Colonic mucosa (tissue), 4 donors: ENCODE results near the gene SEMA5B. TPM values are rescaled to one million over a fixed set of nuclear protein-coding genes. Genes with fewer than 3 reads are reported as not detected.

Experiments
- DNase-seq: peaks from one replicate; pipeline ENCODE4 v3.0.0-alpha.2; 2020
- H3K27ac ChIP-seq: fragments of 200-600 bp; one replicate; pipeline ENCODE4 v1.8.0; 2021
- H3K27me3 ChIP-seq: fragments of 200-600 bp; one replicate; pipeline ENCODE4 v1.8.0; 2021
- H3K36me3 ChIP-seq: fragments of 200-600 bp; one replicate; pipeline ENCODE4 v1.8.0; 2021
- H3K4me1 ChIP-seq: fragments of 200-600 bp; one replicate; pipeline ENCODE4 v1.8.0; 2021; ENCODE audit warnings: mild to moderate bottlenecking
- H3K4me3 ChIP-seq: fragments of 200-600 bp; one replicate; pipeline ENCODE4 v1.8.0; 2021
- H3K9ac ChIP-seq, 2 donors: one replicate each; pipeline ENCODE4 v1.7.0; 2013; ENCODE audit warnings: control low read depth in 2 of 2, low read depth in 2 of 2, low read length in 2 of 2
- H3K9me3 ChIP-seq: fragments of 200-600 bp; one replicate; pipeline ENCODE4 v1.8.0; 2021
- intact Hi-C: fragments of 100-400 bp; cut with DNase I; formaldehyde crosslinking; loops from one replicate; pipeline ENCODE4 v1.14.1; 2022
- total RNA-seq, 2 donors: library from RNA; stranded (reverse); fragmentation: NEBNext Ultra II Directional in 1 of 2; extraction: Animal tissue kit (Norgen Biotek cat#: 25700) in 1 of 2; gene quantifications; one replicate each; pipeline ENCODE4 v1.2.1, GENCODE V29; 2021
- TF ChIP-seq, protein P1 (sequence below): fragments of 200-600 bp; IDR thresholded peaks from one replicate; pipeline ENCODE4 v1.8.0; 2022; ENCODE audit warnings: antibody characterized with exemption, mild to moderate bottlenecking
- donor health status: healthy.
- donor health status: DM: no; HTN: no; CAD: no.
- donor health status: DM: no; HTN: no; CAD: no.

The SEMA5B gene
- total RNA-seq, 2 donors from 2014 or later: 0.40 to 1.3 TPM

DNA sequence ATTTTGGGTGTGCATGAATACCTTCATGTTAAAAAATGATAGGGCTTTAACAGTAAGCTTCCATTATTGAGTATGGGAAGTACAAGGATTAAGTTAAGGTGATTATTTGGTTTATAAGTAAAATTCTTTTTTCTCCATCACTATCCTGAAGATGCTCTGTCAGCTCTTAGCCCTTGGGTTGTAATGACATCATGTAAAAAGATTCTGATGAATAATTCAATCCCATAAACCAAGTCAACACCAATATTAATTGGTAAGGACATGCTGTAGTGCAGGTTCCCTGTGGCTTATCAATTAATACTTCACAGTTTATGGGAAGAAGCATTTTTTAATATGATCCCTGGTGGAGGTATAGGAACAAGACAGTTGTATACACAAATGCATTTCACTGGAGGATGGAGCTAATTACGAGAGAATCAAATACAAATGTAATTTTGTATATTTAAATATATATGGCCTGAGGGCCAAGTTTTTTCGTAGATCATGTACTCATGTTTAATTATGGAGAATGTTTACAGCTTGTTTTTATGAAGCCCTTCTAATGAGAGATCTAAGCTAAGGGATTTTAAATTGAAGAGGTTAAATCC lies 145.1 kb downstream of the SEMA5B start:
- no peak overlapping the region for H3K4me3 ChIP-seq
- H3K27ac ChIP-seq: no peak overlapping the region
- no peaks in the 10 kb centered on the region for H3K9me3 ChIP-seq
- TF ChIP-seq, protein P1, sequence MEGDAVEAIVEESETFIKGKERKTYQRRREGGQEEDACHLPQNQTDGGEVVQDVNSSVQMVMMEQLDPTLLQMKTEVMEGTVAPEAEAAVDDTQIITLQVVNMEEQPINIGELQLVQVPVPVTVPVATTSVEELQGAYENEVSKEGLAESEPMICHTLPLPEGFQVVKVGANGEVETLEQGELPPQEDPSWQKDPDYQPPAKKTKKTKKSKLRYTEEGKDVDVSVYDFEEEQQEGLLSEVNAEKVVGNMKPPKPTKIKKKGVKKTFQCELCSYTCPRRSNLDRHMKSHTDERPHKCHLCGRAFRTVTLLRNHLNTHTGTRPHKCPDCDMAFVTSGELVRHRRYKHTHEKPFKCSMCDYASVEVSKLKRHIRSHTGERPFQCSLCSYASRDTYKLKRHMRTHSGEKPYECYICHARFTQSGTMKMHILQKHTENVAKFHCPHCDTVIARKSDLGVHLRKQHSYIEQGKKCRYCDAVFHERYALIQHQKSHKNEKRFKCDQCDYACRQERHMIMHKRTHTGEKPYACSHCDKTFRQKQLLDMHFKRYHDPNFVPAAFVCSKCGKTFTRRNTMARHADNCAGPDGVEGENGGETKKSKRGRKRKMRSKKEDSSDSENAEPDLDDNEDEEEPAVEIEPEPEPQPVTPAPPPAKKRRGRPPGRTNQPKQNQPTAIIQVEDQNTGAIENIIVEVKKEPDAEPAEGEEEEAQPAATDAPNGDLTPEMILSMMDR: no peak
- H3K27me3 ChIP-seq: no peaks in the 10 kb centered on the region
- DNase-seq: no peak
- H3K36me3 ChIP-seq: no peaks in the 10 kb centered on the region
- H3K4me1 ChIP-seq: no peaks in the 10 kb centered on the region
- H3K9ac ChIP-seq: no peak overlapping the region
- intact Hi-C loops: no loop called here

DNA sequence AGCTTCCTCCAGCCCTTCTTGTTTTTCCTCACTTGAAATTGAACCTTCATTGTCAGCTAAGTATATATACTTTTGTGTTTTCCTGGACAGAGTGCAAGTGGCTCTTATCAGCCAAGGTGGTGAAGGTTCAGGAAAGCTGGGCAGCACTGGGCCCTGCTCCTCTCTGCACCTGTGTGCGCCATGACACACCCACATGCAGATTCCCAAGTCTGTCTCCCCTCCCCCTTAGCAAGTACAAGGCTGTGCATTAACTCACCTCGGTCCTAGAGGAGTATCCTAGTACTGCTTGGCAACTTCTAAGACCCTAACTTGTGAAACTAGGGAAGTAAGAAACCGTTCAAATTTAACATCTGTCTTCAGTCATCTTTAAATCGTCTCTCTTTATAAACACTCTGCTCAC lies 146.9 kb downstream of the SEMA5B start:
- no peaks in the 10 kb centered on the region for H3K27me3 ChIP-seq
- intact Hi-C loops: no loop called here
- H3K9ac ChIP-seq: no peak overlapping the region
- TF ChIP-seq, protein P1: no peak
- no peak overlapping the region for H3K27ac ChIP-seq
- no peak overlapping the region for H3K4me3 ChIP-seq
- DNase-seq: peak; percentile 36
- no peaks in the 10 kb centered on the region for H3K4me1 ChIP-seq
- H3K36me3 ChIP-seq: no peaks in the 10 kb centered on the region
- no peaks in the 10 kb centered on the region for H3K9me3 ChIP-seq

DNA sequence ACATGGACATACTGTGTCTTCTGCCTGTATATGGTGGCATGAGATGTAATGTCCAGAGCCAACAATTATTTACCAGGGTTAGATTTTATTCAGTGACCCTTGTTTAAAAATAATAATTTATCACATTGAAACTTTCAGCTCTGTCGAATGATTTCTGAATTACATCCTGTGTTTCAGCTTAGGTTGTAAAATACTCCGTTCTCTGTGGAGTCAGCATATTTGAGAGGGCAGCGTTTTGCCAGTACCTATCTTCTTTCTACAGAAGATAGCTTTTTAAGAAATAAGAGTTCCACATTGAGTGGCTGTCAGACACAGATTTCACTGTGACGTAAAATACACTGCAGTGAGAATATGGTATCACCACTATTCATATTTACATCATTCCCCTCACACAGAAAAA lies 147.4 kb downstream of the SEMA5B start:
- intact Hi-C loops: no loop called here

DNA sequence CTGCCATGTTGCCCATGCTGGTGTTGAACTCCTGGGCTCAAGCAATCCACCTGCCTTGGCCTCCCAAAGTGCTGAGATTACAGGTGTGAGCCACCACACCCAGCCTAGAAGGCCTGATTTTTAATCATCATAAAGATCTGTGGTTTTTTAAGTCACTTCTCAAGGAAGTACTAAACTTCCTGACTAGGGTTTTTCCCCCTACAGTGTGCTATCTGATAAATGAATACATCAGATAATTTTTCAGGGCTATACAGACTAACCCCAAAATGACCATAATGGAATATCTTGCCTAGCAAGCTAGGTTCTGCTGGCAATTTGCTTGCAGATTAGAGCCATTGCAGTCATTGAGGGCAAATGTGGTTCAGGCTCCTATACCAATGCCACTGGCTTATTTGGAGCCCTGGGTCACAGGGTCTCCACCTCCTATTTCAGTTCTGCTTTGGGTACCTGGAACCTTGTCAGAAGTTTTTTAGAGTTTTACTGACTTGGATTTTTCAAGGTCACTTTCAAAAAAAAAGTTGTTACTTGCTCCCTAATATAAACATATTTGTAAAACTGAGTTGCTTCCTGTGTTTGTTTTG lies 151.9 kb downstream of the SEMA5B start:
- no peak for DNase-seq
- Histone ChIP-seq H3K27me3 (no peaks in the 10 kb centered on the region), H3K9me3 (no peaks in the 10 kb centered on the region), H3K36me3 (no peaks in the 10 kb centered on the region), H3K4me3 (no peak overlapping the region), H3K9ac (no peak overlapping the region), H3K4me1 (no peaks in the 10 kb centered on the region), H3K27ac (no peak overlapping the region)
- intact Hi-C loops: no loop called here
- TF ChIP-seq, protein P1: no peak

More for the DNA sequence above, 147.4 kb downstream of the SEMA5B start:
- Histone ChIP-seq H3K9ac (no peak overlapping the region), H3K27ac (no peak overlapping the region), H3K9me3 (no peaks in the 10 kb centered on the region), H3K4me1 (no peaks in the 10 kb centered on the region), H3K4me3 (no peak overlapping the region), H3K27me3 (no peaks in the 10 kb centered on the region), H3K36me3 (no peaks in the 10 kb centered on the region)
- no peak for DNase-seq
- TF ChIP-seq, protein P1: no peak

DNA sequence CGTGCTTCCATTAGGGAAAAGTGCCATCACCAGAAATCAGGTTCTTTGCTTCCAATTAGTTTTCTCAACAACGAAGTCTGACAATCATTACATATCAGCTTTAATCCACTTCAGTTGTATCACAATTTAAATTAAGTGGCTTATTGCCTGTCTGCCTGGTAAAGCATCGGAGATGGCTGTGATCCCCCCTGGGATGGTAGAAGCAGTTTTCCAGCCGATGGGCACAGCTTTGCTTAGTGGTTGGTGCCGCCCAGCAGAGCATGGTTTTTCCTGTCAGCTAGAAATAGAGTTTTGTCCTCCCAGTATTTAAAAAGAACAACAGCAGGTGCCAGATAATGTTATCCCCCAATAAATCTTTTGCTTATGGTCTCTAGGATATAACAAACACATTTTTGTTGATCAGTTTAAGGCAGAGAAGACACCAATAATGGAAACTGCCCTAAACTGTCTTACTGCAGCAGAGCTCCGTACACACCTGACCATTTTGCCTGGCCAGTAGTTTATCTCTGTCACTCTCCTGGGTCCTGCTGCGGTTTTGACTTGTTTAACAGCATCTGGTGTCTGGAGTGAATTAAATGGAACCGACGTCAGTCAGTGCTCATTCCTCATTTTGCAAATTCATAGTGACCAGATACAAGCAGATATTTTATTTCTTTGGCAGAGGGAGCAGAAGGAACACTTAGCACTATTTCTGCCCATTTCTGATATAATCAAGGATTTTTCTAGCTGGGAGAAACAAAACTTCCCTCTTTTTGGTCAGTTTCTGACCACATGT lies 153.6 kb downstream of the SEMA5B start:
- Histone ChIP-seq H3K9ac (no peak overlapping the region), H3K36me3 (no peaks in the 10 kb centered on the region), H3K27me3 (no peaks in the 10 kb centered on the region), H3K4me1 (no peaks in the 10 kb centered on the region), H3K9me3 (no peaks in the 10 kb centered on the region), H3K27ac (no peak overlapping the region), H3K4me3 (no peak overlapping the region)
- TF ChIP-seq, protein P1: no peak
- DNase-seq: no peak
- intact Hi-C loops: no loop called here
